Measurements from ENCODE around the gene OCRL.

DNA sequence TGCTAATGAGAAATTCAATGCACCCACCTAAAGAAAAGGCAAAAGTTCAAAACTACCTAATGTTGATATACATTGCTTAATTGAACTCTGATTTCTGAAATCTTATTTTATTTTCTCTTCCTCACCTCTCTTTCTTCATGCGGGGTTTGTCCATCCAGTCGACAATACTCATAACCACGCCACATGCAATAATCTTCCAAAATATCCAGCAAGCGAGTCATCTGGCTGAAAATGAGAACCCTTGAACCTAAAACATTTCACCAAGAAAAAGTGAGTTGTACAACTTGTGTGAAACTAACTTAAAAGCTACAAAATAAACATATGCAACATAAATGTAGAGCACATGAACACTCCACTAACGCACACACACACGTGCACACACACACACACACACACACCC lies 43.4 kb upstream of the OCRL start:
- TF ChIP-seq POLR2AphosphoS5 (IDR thresholded peaks at IDR 0.05; ENCODE audit: low read depth, low read length), result no peak
- no peak for TF ChIP-seq FOXP2 (optimal IDR thresholded peaks at IDR 0.05; ENCODE audit: borderline replicate concordance, extremely low read depth, extremely low read length, insufficient read depth)
- TF ChIP-seq SIN3A (IDR thresholded peaks at IDR 0.05; ENCODE audit: borderline replicate concordance, insufficient read depth, low read length), result no peak
